HepG2 (cell line): ENCODE measurements around the gene SERPINB6.

Experiments used
- BHLHE40 ChIP-seq: IDR thresholded peaks from 2 replicates; pipeline ENCODE4 v1.6.1; 2011; ENCODE audit warnings: low read length, improper control_type of control experiment
- CREM ChIP-seq, 2 experiments: sonication (generic) in 1 of 2; formaldehyde crosslinking in 1 of 2; IDR thresholded peaks; 2 replicates each; pipeline versions ENCODE4 v1.4.0 to v1.6.1; 2016 to 2020; ENCODE audit warnings: antibody characterized with exemption in 1 of 2, mild to moderate bottlenecking in 1 of 2, missing genetic modification reagents in 1 of 2
- HDAC6 ChIP-seq: fragments of 200-600 bp; sonication (generic); IDR thresholded peaks from 2 replicates; pipeline ENCODE4 v1.7.0; 2017; ENCODE audit warnings: mild to moderate bottlenecking, antibody characterized with exemption, low read length, low read depth
- JUND ChIP-seq: sonication (generic); formaldehyde crosslinking; IDR thresholded peaks from 2 replicates; pipeline ENCODE4 v1.8.0; 2022; ENCODE audit warnings: mild to moderate bottlenecking, missing genetic modification reagents
- KMT2B ChIP-seq: IDR thresholded peaks from 2 replicates; pipeline ENCODE4 v1.6.1; 2016; ENCODE audit warnings: missing genetic modification reagents, missing compliant biosample characterization
- NFRKB ChIP-seq: fragments of 450-650 bp; IDR thresholded peaks from 2 replicates; pipeline ENCODE4 v1.6.1; 2017
- ZNF317 ChIP-seq: sonication (generic); formaldehyde crosslinking; IDR thresholded peaks from 2 replicates; pipeline ENCODE4 v1.5.0; 2020; ENCODE audit warnings: mild to moderate bottlenecking, missing genetic modification reagents
- ZNF513 ChIP-seq: sonication (generic); formaldehyde crosslinking; conservative IDR thresholded peaks from 2 replicates; pipeline ENCODE4 v1.5.0; 2020; ENCODE audit warnings: missing genetic modification reagents
- TF ChIP-seq, protein P1 (sequence below): sonication (generic); formaldehyde crosslinking; IDR thresholded peaks from 2 replicates; pipeline ENCODE4 v1.8.0; 2022; ENCODE audit warnings: low read depth, missing genetic modification reagents

DNA sequence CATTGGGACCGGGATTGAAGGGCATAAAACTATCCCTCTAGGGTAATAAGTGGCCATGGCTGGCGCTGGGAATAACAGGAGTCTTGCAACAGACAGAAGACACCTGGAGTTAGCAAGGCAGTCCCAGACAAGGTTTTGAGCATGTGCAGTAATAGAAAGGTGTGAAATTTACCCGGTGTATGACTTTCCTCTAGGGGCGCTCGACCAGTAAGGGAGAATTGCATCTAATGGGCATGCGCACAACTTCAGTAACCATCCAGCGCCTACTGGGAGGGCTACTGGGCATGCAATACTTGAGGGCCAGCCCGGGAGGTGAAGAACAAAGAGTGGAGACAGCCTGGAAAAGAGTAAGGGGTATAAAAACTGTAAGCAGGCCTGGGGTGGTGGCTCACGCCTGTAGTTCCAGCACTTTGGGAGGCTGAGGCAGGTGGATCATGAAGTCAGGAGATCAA, 32.7 kb downstream of the SERPINB6 start:
- TF ChIP-seq, protein P1, sequence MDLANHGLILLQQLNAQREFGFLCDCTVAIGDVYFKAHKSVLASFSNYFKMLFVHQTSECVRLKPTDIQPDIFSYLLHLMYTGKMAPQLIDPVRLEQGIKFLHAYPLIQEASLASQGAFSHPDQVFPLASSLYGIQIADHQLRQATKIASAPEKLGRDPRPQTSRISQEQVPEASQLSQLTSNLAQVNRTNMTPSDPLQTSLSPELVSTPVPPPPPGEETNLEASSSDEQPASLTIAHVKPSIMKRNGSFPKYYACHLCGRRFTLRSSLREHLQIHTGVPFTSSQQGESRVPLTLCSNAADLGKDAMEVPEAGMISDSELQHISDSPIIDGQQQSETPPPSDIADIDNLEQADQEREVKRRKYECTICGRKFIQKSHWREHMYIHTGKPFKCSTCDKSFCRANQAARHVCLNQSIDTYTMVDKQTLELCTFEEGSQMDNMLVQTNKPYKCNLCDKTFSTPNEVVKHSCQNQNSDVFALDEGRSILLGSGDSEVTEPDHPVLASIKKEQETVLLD (CRISPR knock-in tag) = no peak
- no peak for TF ChIP-seq CREM (IDR thresholded peaks at IDR 0.05)
- no peak for TF ChIP-seq CREM (CRISPR knock-in tag; IDR thresholded peaks at IDR 0.05)
- no peak for TF ChIP-seq ZNF513 (CRISPR knock-in tag)
- no peak for TF ChIP-seq JUND (CRISPR knock-in tag)
- TF ChIP-seq KMT2B = 0 out of 2 replicates have a peak, but pooled peaks have one; percentile 39
- TF ChIP-seq NFRKB = no peak
- no peak for TF ChIP-seq ZNF317 (CRISPR knock-in tag)
- TF ChIP-seq BHLHE40 = no peak; the same call in 1 of the 2 replicates
- TF ChIP-seq HDAC6 = no peak
